Measurements from ENCODE around the gene C2CD4A.

DNA sequence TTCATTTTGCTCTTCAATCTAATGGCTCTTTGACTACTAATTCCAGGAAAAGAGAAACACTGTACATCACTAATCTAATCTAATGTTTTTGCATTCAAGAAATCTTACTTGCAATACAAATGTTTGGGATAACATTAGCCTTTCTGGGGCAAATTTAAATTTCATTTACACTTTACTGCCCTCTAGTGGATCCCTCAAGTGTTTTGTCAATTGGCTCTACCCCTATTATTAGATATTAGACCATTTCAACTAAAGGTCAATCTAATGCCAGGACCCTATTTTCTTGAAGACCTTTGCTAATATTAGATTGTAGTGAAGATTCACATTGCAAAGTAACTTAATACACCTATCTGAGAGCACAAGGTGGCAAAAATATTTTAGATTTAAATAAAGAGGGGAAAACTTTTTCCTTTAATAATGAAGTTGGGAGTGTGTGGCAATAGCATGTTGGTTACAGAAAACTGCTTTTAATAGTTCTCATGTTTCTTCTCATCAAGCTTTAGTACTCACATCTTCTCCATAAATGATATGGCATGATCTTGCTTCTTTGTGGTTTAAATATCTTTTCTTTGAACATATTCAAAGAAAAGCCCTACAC is 5.0 kb downstream of the C2CD4A start:
- TF ChIP-seq SMC3 (IDR thresholded peaks at IDR 0.05; ENCODE audit: low read depth, low read length), result peak; percentile 46
- TF ChIP-seq, protein P1, sequence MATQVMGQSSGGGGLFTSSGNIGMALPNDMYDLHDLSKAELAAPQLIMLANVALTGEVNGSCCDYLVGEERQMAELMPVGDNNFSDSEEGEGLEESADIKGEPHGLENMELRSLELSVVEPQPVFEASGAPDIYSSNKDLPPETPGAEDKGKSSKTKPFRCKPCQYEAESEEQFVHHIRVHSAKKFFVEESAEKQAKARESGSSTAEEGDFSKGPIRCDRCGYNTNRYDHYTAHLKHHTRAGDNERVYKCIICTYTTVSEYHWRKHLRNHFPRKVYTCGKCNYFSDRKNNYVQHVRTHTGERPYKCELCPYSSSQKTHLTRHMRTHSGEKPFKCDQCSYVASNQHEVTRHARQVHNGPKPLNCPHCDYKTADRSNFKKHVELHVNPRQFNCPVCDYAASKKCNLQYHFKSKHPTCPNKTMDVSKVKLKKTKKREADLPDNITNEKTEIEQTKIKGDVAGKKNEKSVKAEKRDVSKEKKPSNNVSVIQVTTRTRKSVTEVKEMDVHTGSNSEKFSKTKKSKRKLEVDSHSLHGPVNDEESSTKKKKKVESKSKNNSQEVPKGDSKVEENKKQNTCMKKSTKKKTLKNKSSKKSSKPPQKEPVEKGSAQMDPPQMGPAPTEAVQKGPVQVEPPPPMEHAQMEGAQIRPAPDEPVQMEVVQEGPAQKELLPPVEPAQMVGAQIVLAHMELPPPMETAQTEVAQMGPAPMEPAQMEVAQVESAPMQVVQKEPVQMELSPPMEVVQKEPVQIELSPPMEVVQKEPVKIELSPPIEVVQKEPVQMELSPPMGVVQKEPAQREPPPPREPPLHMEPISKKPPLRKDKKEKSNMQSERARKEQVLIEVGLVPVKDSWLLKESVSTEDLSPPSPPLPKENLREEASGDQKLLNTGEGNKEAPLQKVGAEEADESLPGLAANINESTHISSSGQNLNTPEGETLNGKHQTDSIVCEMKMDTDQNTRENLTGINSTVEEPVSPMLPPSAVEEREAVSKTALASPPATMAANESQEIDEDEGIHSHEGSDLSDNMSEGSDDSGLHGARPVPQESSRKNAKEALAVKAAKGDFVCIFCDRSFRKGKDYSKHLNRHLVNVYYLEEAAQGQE (IDR thresholded peaks at IDR 0.05; ENCODE audit: low read depth, low read length), result no peak
- TF ChIP-seq POLR2AphosphoS5 (IDR thresholded peaks at IDR 0.05; ENCODE audit: low read depth, low read length), result no peak
- TF ChIP-seq FOSL2 (IDR thresholded peaks at IDR 0.05; ENCODE audit: borderline replicate concordance, low read depth), result no peak
- no peak for TF ChIP-seq JUND (IDR thresholded peaks at IDR 0.05)
- TF ChIP-seq, protein P2, sequence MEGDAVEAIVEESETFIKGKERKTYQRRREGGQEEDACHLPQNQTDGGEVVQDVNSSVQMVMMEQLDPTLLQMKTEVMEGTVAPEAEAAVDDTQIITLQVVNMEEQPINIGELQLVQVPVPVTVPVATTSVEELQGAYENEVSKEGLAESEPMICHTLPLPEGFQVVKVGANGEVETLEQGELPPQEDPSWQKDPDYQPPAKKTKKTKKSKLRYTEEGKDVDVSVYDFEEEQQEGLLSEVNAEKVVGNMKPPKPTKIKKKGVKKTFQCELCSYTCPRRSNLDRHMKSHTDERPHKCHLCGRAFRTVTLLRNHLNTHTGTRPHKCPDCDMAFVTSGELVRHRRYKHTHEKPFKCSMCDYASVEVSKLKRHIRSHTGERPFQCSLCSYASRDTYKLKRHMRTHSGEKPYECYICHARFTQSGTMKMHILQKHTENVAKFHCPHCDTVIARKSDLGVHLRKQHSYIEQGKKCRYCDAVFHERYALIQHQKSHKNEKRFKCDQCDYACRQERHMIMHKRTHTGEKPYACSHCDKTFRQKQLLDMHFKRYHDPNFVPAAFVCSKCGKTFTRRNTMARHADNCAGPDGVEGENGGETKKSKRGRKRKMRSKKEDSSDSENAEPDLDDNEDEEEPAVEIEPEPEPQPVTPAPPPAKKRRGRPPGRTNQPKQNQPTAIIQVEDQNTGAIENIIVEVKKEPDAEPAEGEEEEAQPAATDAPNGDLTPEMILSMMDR (IDR thresholded peaks at IDR 0.05), result peak; percentile 82
- TF ChIP-seq, protein P3, sequence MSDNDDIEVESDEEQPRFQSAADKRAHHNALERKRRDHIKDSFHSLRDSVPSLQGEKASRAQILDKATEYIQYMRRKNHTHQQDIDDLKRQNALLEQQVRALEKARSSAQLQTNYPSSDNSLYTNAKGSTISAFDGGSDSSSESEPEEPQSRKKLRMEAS (IDR thresholded peaks at IDR 0.05; ENCODE audit: low read depth), result no peak
- no peak for TF ChIP-seq RXRA (IDR thresholded peaks at IDR 0.05; ENCODE audit: borderline replicate concordance, low read depth)

Data from SK-N-SH (cell line).